AG20443 (cell line): Measurements from ENCODE around the gene HIC2.
"Not testable (repeated sequence)": the region's sequence is repeated elsewhere in the genome, so short reads cannot be mapped to it uniquely, and the experiment has no call there.

Experiments used
- DNase-seq: peaks from one replicate; pipeline ENCODE4 v3.0.0; 2012; ENCODE audit warnings: low spot score, mixed read lengths

HIC2 gene

DNA sequence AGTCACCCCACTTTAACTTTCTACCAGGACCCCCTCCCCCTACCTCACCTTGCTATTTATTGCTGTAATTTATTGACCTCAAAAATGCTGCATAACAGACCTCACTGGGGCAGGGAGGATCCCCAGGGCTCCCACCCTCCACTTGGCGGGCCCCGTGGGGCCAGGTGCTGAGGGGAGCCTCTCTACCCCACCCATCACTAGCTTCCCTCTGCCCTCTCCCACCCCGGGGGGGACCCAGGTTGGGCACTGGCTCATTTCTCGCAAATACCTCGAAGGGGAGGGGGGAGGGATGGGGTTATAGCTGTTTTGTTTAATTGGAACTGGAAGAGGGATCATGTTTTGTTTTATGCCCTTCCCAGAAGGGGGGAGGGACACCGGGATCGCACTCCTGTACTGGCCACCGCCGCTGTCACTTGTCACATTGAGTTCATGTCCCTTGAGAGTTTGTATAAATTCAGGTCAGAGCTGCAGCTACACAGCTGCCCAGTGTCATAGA is 33.7 kb downstream of the HIC2 start:
- no peak for DNase-seq

DNA sequence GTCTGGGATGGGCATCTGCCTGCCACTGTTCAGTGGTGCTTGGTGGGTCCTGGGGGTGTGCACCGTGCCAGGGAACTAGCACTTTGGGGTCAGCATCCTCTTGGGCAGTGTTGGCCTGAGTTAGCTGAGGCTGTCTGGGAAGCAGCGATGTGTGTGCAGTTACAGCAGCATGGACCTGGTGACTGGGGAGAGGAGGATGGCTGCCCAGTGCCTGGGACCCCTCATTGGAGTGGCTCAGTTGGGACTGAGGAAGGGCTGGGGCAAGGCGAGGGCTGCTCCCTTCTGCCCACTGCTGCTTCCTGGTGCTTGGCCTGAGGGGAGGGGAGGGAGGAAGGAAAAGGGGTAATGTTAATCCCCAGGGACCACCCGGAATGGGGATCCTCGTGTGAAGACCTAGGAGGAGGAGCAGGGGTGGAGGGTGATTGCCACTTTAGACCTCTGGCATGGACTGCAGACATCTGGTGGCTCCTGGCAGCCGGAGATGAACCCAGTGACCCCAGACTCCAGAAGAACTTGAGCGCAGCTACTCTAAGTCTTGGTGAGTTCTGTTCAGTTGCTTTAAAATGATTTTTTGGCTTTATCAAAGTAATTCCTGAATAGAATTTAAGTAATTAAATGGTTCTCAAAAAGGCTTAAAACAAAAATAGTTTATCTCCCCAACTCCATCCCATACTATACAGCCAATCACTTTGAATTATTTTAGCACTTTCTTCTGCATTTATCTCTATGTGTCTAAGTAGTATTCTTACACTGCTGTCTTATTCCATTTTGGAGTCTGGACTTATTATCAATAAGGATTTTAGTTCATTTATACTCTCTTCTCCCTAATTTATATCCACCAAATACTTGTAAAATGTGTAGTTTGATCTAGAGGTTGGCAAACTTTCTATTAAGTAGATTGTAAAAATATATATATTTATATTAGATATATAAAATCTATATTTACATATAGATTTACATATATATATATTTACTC is 34.7 kb downstream of the HIC2 start:
- DNase-seq = no peak

DNA sequence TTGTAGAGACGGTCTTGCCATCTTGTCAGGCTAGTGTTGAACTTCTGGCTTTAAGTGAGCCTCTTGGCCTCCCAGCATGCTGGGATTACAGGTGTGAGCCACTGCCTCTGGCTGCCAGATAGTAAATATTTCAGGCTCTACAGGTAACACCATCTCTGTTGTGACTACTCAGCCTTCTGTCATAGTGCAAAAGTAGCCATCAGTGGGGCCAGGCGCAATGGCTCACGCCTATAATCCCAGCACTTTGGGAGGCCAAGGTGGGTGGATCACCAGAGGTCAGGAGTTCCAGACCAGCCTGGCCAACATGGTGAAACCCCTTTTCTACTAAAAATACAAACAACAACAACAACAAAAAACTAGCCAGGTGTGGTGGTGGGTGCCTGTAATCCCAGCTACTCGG is 35.5 kb downstream of the HIC2 start:
- DNase-seq = not testable (repeated sequence)

DNA sequence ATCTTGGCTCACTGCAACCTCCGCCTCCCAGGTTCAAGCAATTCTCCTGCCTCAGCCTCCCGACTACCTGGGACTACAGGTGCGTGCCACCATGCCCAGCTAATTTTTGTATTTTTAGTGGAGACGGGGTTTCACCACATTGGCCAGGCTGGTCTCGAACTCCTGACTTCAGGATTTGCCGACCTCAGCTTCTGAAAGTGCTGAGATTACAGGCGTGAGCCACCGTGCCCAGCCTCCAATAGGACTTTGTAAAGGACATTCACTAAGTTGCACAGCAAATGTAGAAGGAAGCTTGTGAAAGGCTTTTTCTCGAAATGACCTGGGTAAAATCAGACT is 37.8 kb downstream of the HIC2 start:
- not testable (repeated sequence) for DNase-seq

DNA sequence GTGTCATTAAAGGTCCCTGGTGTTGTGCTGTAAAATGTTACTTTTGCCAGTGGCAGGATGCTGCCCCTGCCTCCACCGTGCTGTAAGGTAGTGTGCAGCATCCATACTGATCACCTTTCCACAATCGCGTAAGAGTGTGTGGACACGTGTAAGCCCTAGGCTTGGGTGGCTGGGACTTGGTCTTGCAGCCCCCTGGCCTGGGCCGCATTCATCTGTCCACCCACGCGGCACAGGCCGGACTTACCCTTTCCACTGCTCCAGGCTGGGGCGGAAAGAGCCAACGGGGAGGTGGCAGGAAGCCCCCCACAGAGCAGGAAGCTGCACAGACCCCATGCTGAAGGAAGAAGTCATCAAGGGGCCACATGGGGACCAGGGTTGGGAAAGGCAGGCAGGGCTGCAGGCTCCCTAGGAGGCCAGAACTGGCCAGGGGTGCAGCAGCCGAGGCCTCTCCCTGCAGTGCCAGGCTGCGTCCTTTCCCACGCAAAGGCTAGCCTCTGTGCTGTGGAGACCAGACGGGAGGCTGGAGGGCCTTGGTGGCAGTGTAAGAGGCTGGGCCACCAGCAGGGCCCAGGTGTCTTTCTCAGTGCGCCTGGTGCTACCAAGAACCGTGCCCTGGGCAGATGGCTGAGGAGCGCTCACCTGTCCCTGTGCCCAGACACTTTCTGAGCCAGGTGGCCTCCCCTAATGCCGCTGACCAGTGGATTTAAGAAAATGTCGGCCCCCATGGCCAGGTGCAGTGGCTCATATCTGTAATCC is 38.3 kb downstream of the HIC2 start:
- DNase-seq = no peak

DNA sequence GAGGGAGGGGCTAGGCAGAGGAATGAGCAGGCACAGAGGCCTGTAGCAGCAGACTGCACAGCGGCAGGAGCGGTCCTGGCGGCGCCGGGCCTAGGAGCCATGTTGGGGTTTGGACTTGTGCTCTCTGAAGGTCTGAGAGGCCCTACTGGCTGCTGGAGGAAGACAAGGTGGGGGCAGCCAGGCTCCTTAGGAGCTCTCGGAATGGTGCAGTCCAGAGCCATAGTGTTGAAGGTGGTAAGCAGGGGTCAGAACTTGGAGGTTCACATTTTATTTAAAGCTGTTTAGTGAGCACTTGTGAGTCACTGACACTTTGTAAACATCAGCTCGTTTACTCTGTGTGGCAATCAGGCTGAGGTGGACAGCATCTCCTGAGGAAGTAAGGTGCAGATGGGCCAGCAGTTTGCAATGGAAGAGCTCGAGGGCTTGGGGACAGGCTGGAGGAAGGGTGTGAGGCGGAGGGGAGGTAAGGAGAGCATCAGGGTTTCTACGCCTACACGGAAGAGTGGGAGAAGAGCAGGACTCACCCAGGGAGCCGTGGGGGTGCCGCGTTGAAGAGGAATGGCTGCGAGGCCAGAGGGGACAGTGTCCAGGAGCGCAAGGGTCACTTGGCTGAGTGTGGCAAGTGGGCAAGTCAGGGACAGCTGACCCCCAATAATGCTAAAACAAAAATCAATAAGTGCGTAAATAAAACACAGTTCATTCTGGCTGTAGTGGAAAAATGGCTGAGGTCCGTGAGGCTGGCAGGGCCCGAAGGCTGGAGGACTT is 40.0 kb downstream of the HIC2 start:
- DNase-seq = no peak

DNA sequence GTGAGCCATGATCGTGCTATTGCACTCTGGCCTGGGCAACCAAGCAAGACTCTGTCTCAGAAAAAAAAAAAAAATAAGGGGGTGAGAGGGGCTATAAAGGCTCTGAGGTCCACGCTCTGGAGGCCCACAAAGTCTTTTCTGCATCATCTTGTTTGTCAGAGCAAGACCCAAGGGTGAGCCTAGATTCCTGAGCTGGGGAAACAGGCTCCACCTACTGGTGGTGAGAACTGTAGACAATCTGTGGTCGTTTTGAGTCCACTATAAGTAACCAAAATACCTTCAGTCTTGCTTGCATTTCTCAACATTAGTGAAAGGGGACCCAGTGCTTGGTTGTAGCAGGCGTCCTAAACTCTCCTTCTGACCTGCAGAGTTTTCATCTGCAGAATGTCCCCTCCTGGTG is 45.5 kb downstream of the HIC2 start:
- DNase-seq = not testable (repeated sequence)

DNA sequence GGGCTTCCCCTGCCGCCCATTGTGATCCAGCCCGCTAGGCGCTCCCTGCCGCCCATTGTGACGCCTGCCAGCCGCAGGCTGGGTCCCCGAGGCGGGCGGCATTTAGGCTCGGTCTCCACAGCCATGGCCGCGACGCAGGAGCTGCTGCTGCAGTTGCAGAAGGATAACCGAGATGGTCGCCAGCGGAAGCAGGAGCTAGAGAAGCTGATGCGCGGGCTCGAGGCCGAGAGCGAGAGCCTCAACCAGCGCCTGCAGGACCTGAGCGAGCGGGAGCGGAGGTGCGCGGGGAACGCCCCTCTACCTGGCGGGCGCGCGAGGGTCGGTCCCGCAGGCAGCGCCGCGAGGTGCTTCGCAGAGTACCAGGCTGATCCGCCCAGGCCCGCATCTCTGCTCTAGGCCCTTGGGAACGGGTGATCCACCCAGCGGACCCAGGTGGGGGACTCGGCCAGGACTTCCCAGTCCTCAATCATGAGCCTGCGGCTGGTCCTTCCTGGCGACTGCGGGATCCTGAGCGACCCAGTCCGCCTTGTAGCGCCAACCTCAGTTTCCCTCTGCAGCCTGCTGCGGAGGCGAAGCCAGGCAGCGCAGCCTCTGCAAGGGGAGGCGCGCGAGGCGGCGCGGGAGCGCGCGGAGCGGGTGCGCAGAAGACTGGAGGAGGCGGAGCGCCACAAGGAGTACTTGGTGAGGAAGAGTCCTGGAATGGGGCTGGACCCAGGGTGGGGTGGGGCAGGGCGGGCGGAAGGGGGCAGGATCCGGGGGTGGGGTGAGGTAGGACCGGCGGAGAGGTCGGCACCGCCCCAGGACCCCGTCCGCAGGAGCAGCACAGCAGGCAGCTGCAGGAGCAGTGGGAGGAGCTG is 50.4 kb downstream of the HIC2 start, which contains the start of gene TMEM191C:
Gene TMEM191C, plus strand, starts transcription at position 51 of the 857 bp plus-strand sequence. Its CDS starts 73 bp downstream, at position 124.
- not testable (repeated sequence) for DNase-seq

DNA sequence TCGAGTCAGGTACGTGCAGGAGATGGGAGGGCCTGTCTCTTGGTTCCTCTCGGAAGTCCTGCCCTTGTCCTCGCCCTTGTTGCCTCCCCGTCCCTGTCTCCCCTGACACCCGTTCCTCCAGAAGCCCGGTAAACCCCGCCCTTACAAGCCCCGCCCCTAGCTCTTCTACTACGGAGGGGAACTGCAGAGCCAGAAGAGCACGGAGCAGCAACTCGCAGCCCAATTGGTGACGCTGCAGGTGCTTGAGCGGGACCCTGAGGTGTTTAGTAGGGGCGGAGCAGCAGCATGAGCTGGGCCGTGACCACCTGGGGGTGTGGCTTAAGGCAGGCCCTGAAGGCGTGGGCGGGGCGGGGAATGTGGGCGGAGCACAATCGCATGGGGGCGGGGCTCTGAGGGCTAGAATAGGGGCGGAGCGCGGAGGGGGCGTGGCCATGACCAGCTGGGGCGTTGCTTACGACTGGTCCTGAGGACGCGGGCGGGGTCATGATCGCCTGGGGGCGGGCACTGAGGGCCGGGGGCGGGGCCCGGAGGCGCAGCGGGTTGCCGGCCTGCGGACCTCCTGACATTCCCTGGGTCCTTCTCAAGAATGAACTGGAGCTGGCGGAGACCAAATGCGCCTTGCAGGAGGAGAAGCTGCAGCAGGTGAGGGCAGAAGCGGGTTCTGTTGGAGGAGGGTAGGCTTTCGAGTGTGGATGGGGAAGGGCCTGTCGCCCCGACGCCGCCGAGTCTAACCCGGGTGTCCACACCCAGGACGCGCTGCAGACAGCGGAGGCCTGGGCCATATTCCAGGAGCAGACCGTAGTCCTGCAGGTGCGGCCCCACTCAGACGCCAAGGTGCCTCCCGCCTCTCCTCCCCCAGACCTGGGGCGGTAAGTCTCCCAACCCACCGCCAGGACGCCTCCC is 51.3 kb downstream of the HIC2 start:
- DNase-seq = not testable (repeated sequence)

DNA sequence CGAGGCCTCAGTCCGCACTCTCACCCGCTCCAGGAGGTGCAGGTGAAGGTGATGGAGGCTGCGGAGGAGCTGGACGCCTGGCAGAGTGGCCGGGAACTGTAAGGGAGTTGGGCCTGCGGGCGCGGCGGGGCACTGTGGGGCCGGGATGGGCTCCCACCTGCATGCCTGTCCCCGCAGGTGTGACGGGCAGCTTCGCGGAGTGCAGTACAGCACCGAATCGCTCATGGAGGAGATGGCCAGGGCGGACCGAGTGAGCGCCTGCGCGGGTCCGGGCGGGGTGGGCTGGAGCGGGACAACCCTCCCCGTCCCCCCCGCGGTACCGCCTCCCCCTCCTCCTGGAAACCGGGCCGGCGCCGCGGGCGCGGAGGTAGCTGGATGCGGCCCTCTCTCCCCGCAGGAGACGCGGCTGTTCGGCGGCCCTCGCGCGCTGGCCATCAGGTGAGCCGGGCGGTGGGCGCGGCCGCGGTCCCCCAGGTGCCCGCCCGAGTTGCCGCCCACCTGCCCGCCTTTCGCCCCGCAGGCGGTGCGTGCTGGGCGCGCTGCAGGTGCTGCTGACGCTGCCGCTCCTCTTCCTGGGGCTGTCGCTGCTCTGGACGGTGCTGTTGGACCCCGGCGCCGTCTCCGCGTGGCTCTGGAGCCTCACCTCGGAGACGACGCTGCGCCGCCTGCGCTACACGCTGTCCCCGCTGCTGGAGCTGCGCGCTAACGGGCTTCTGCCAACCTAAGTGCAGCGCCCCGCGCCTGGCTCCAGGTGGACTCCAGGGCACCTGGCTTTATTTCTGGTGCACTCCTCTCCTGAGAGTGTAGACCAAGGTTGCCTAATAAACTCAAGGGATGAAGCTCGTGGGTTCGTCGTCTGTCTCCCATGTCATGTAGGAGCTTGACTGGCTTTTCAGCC is 52.2 kb downstream of the HIC2 start:
- DNase-seq = not testable (repeated sequence)

DNA sequence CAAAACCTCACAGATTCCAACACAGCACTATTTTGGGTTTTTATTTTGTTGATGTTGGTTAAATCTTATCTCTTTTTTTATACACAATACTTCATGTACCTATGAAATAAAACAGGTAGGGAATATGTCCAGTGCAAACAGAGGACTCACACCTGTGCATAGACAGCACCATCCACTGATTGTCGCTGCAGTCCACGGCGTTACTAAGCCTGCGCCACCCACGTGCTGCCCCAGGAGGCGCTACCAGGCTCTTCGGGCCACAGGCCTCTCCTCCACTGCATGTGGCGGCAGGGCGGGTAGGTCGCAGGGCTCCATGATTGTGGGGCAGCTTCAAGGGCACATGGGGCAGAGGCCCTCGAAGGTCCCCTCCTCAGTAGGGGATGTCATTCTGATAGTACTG is 55.8 kb downstream of the HIC2 start:
- not testable (repeated sequence) for DNase-seq

DNA sequence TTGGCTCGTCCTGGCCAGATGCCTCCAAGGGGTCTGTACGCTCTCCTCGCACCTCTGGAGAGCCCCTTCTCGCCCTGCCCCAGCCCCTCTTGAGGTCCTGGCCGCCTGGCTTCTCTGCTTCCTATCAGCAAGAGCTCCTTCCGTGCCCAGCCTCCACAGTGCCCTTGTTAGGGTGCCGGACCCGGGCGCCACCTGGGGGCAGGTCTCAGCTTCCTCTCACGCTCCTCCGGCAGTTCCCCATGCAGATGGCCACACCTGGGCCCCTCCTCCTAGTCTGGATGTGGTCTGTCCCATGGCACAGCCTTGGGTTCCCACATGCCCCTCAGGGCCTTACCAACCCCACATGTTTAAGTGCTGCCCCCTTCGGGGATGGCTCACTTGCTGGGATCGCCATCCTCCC is 56.5 kb downstream of the HIC2 start:
- not testable (repeated sequence) for DNase-seq

DNA sequence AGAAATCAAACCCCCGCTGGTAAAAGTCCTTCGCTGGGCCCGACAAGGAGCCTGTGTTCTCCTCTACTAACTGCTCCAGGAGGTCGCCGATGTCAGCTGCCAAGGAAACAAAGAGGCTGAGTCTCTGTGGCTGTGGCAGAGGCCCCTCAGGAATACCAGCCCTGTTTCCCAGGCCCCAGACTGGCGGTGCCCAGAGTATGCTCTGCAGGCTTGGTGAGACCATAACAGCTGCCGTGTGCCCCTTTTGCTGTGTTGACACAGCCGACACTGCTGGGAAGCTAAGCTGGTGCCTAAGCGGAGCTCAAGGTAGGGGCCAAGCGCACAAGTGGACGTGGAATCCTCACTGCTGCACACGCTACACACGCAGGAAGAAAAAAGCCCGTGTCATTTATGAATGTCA is 66.9 kb downstream of the HIC2 start:
- DNase-seq = not testable (repeated sequence)

DNA sequence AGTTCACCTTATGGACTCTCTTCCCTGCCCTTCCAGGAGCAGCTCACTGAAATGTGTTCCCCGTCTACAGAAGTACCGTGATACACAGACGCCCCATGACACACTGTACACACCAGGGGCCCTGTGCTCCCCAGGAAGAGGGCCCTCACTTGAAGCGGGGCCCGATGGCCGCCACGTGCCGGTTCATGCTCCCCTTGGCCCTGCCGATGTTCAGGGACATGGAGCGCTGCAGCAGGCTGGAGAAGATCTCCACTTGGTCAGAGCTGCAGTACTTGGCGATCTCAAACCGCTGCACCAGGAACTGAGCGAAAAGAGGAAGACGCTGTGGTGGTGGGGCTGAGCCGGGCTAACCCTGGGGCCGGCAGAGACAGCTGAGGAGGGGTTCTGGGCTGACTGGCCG is 70.6 kb downstream of the HIC2 start:
- not testable (repeated sequence) for DNase-seq

DNA sequence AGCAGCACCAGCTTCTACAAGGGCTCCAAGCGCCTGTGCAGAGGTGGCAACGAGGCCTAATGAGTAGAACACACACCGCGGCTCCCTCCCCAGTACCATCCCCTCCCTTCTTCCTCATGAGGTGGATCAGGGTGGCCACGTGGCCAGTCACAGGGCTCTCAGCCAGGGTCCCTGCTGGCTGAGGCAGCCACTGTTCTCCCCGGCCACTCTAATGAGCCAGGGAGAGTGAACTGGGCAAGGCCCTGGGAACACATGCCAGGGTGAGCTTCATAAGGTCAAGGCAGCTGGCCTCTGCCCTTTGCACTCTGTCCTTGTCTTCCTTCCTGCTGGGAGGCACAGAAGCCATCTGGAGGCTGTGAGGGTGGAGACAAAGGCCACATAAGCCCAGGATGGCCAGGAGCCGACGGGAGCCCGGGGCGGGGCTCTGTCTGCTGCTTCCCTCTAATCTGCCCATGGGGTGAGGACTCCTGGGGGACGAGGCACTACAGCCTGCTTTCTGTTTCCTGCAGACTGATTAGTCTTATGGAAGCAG is 72.0 kb downstream of the HIC2 start:
- DNase-seq = not testable (repeated sequence)

DNA sequence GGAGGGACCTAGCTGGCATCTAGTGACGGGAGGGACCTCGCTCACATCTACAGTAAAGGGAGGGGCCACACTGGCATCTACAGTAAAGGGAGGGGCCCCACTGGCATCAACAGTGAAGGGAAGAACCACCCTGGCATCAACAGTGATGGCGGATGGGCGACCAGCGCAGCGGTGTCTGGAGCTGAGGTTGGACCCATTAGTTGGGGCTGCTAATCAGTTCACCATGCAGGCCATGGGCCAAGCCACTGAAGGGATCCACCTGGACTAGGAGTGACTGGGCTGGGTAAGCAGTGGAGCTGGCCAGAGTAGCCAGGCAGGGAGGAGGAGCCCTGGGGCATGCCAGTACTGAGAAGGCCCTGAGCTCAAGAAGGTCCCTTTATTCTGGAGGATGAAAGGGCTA is 73.4 kb downstream of the HIC2 start:
- not testable (repeated sequence) for DNase-seq

DNA sequence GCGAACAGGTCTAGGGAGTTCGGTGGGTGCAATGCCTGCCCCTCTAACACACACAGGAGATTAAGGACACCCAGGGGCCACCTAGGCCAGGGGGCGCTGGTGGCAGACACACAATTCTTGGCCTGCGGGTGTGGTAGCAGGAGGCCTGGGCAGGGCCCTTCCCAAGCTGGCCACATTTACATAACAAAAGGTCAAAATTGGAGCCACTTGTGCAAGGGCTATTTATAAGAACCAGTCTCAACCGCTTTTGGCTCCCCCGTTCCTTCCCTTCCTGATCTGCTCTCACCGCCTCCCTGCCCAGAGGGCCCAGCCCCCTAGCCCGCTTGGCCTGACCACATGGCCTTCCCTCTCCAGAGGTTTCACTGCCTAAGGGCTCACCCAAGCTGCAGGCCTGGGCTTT is 75.1 kb downstream of the HIC2 start:
- DNase-seq = not testable (repeated sequence)
